Stimulated activated CD4-positive, alpha-beta T cell treated with anti-CD3 and anti-CD28 coated beads, TNF-alpha, amount 100 ng/mL, for 4 hours (primary cell): ENCODE results near the gene INTS1.

Experiments used
- DNase-seq, 3 experiments: peaks; one replicate each; pipeline ENCODE4 v3.0.0-alpha.2; 2020; ENCODE audit warnings: low read depth in 3 of 3

The INTS1 gene

GRCh38 chr7:1433128-1433920 lies 70.9 kb downstream of the INTS1 start:
- no peak for DNase-seq

- DNase-seq = peak; percentile 66 to 83 (median 70)
Observed at GRCh38 chr7:1432411-1433082, 71.6 kb downstream of the INTS1 start.

- no peak for DNase-seq
Observed at GRCh38 chr7:1431634-1432380, 72.4 kb downstream of the INTS1 start.

- no peak for DNase-seq
Observed at GRCh38 chr7:1431226-1431625, 73.0 kb downstream of the INTS1 start.

GRCh38 chr7:1430056-1430845 lies 73.9 kb downstream of the INTS1 start:
- DNase-seq = no peak

GRCh38 chr7:1428941-1429501 lies 75.2 kb downstream of the INTS1 start:
- no peak for DNase-seq

GRCh38 chr7:1427064-1427657 lies 77.0 kb downstream of the INTS1 start:
- no peak for DNase-seq

- DNase-seq = no peak
Observed at GRCh38 chr7:1426474-1426873, 77.7 kb downstream of the INTS1 start.

- no peak for DNase-seq
Observed at GRCh38 chr7:1425292-1426136, 78.7 kb downstream of the INTS1 start.

- DNase-seq = no peak
Observed at GRCh38 chr7:1424041-1424440, 80.1 kb downstream of the INTS1 start.

GRCh38 chr7:1423264-1423811 lies 80.9 kb downstream of the INTS1 start:
- DNase-seq = no peak

- no peak for DNase-seq
Observed at GRCh38 chr7:1422512-1423263, 81.5 kb downstream of the INTS1 start.

GRCh38 chr7:1421946-1422345 lies 82.2 kb downstream of the INTS1 start:
- no peak for DNase-seq

GRCh38 chr7:1421020-1421790 lies 83.0 kb downstream of the INTS1 start:
- DNase-seq = no peak
